ENCODE data around the gene SARS2. TPM values are rescaled to one million over a fixed set of nuclear protein-coding genes. Genes with fewer than 3 reads are reported as not detected.

SARS2 gene
- total RNA-seq, 2 donors from 2014 or later = 27.2 to 37.2 TPM

GRCh38 chr19:38907227-38907626 lies 23.3 kb downstream of the SARS2 start:
- no peak overlapping the region for H3K4me3 ChIP-seq
- H3K27ac ChIP-seq = no peak overlapping the region
- intact Hi-C loops (cut with DNase I) = no loop called here
- no peaks in the 10 kb centered on the region for H3K36me3 ChIP-seq
- no peaks in the 10 kb centered on the region for H3K27me3 ChIP-seq
- DNase-seq = no peak
- no peak overlapping the region for H3K9ac ChIP-seq (ENCODE audit: low read depth in 2 of 2, low read length in 2 of 2)
- no peaks in the 10 kb centered on the region for H3K9me3 ChIP-seq
- no peak for TF ChIP-seq CTCF (IDR thresholded peaks at IDR 0.05)
- no peaks in the 10 kb centered on the region for H3K4me1 ChIP-seq

GRCh38 chr19:38905620-38906019 lies 24.9 kb downstream of the SARS2 start:
- intact Hi-C loops (cut with DNase I) = no loop called here
- Histone ChIP-seq H3K27ac (no peak overlapping the region), H3K27me3 (no peaks in the 10 kb centered on the region), H3K4me1 (no peaks in the 10 kb centered on the region), H3K36me3 (no peaks in the 10 kb centered on the region), H3K9ac (ENCODE audit: low read depth in 2 of 2, low read length in 2 of 2) (no peak overlapping the region), H3K9me3 (no peaks in the 10 kb centered on the region), H3K4me3 (no peak overlapping the region)
- no peak for TF ChIP-seq CTCF (IDR thresholded peaks at IDR 0.05)
- no peak for DNase-seq

- TF ChIP-seq CTCF (IDR thresholded peaks at IDR 0.05) = no peak
- H3K9me3 ChIP-seq = no peaks in the 10 kb centered on the region
- DNase-seq = no peak
- H3K36me3 ChIP-seq = no peaks in the 10 kb centered on the region
- no peaks in the 10 kb centered on the region for H3K4me1 ChIP-seq
- no peak overlapping the region for H3K4me3 ChIP-seq
- no peaks in the 10 kb centered on the region for H3K27me3 ChIP-seq
- no peak overlapping the region for H3K27ac ChIP-seq
- intact Hi-C loops (cut with DNase I) = no loop called here
- no peak overlapping the region for H3K9ac ChIP-seq (ENCODE audit: low read depth in 2 of 2, low read length in 2 of 2)
Observed at GRCh38 chr19:38904581-38905539, 25.7 kb downstream of the SARS2 start.

DNA sequence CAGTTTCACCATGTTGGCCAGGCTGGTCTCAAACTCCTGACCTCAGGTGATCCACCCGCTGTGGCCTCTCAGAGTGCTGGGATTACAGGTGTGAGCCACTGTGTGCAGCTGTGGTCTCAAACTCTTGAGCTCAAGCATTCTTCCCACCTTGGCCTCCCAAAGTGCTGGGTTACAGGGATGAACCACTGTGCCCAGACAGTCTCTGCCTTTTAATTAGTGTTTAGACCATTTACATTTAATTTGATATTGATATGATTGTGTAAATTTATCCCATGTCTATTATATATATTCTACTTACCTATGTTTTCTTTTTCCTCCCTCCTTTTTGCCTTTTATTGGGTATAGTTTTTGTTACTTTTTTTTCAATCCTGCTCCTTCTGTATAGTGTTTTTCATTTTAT lies 28.9 kb downstream of the SARS2 start:
- Histone ChIP-seq H3K27me3 (no peaks in the 10 kb centered on the region), H3K27ac (no peak overlapping the region), H3K4me1 (no peaks in the 10 kb centered on the region), H3K36me3 (no peaks in the 10 kb centered on the region), H3K9me3 (no peaks in the 10 kb centered on the region), H3K9ac (ENCODE audit: low read depth in 2 of 2, low read length in 2 of 2) (no peak overlapping the region), H3K4me3 (no peak overlapping the region)
- intact Hi-C loops (cut with DNase I) = no loop called here
- no peak for TF ChIP-seq CTCF (IDR thresholded peaks at IDR 0.05)
- no peak for DNase-seq

GRCh38 chr19:38900743-38901190 lies 29.8 kb downstream of the SARS2 start:
- no peaks in the 10 kb centered on the region for H3K4me1 ChIP-seq
- DNase-seq = no peak
- intact Hi-C loops (cut with DNase I) = no loop called here
- H3K9ac ChIP-seq (ENCODE audit: low read depth in 2 of 2, low read length in 2 of 2) = no peak overlapping the region
- H3K27me3 ChIP-seq = no peaks in the 10 kb centered on the region
- TF ChIP-seq CTCF (IDR thresholded peaks at IDR 0.05) = no peak
- no peak overlapping the region for H3K4me3 ChIP-seq
- no peaks in the 10 kb centered on the region for H3K36me3 ChIP-seq
- H3K27ac ChIP-seq = no peak overlapping the region
- no peaks in the 10 kb centered on the region for H3K9me3 ChIP-seq

Data from colonic mucosa (tissue), 4 donors.